ENCODE data around the gene ZNF497. TPM values are rescaled to one million over a fixed set of nuclear protein-coding genes. Genes with fewer than 3 reads are reported as not detected.

The ZNF497 gene
- total and polyA plus RNA-seq, 2 of the 13 experiments (the other 11 are each of a cell fraction or from before 2014, with no cell fraction given): 1.5 to 1.9 TPM

DNA sequence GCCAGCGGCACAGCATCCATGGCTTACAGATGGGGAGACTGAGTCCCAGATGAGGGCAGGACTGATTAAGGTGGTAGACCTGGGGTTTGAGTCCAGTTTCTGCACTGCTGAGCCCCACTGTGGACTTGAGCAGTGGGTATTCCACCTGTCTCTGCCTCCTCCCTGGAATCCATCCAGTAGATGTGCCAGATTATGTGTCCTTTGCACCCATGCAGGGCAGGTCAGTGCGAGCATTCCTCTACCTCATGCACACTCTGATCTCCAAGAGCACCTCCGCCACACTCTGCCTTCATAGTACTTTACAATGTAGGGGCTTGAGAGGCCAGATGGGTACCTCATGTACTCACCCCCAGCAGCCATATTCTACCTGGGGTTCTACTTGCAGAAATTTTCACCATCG lies 25.7 kb downstream of the ZNF497 start:
- 88% methylated on average over 4 of the region's 4 CpGs for WGBS (ENCODE audit: low lambda C conversion rate)
- Histone ChIP-seq H3K4me2 (ENCODE audit: low read depth, low read length) (no peak overlapping the region), H3K79me2 (ENCODE audit: insufficient read depth, low read length) (no peaks in the 10 kb centered on the region), H3K27ac (ENCODE audit: extremely low read length, insufficient read depth, low read length) (no peak overlapping the region), H3K9me3 (ENCODE audit: low read length) (no peaks in the 10 kb centered on the region), H2AFZ (ENCODE audit: low read length) (no peak overlapping the region), H3K4me3 (replicated peaks in 1 of 3; ENCODE audit: insufficient read depth in 1 of 3, low read depth in 2 of 3, low read length in 3 of 3) (no peak overlapping the region), H3K36me3 (replicated peaks in 1 of 2; ENCODE audit: control insufficient read depth in 1 of 2, insufficient read depth in 2 of 2, low read length in 2 of 2) (peaks cover 14 to 38% of the 10 kb centered on the region in 2 experiments; a peak in 4 of 5 replicates), H3K27me3 (ENCODE audit: control insufficient read depth in 1 of 2, insufficient read depth in 2 of 2, low read length in 2 of 2) (no peaks in the 10 kb centered on the region), H3K4me1 (ENCODE audit: insufficient read depth, low read length) (no peaks in the 10 kb centered on the region), H4K20me1 (ENCODE audit: insufficient read depth, low read length) (no peaks in the 10 kb centered on the region), H3K9ac (ENCODE audit: insufficient read depth, low read depth, low read length) (no peak overlapping the region)
- in situ Hi-C loops (cut with HindIII; ENCODE audit: extremely low pct_ligation_motif_present, low pct_unique_long_range_greater_than_20kb): no loop called here
- no TSS peak for BruUV-seq (replicated peaks)
- ATAC-seq (no peak), FAIRE-seq (no peak), DNase-seq (ENCODE audit: low spot score) (no peak)
- TF ChIP-seq ZSCAN25 (CRISPR knock-in tag; IDR thresholded peaks at IDR 0.05) (peak; percentile 45; the same call in 1 of the 2 replicates), FLYWCH1 (CRISPR knock-in tag; IDR thresholded peaks at IDR 0.05) (no peak)
- intact Hi-C loops (cut with micrococcal nuclease; ENCODE audit: unreplicated experiment): no loop called here
- CTCF ChIA-PET (ENCODE audit: low intra/inter-chr PET ratio, low total read pairs): no interaction called here
- POLR2A ChIA-PET: no interaction called here

DNA sequence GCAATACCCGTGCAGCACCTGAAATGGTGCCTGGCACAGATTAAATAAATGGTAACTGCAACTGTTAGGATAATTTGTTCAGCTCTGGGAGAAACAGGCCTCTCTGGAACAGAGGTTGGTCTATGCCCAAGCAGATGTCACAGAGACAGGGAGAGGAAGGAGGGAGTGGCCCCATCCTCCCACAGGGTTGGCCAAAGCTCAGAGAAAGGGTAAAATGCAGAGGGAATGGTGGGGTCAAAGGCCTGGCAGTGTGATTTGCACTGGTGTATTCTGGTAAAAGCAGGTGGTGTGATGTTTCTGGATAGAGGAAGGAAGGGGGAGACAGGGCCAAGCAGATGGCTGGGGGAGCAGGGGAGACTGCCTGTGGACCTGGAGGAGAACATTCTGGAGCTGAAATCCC lies 26.3 kb downstream of the ZNF497 start:
- Histone ChIP-seq H3K9me3 (ENCODE audit: low read length) (no peaks in the 10 kb centered on the region), H3K4me3 (replicated peaks in 1 of 3; ENCODE audit: insufficient read depth in 1 of 3, low read depth in 2 of 3, low read length in 3 of 3) (no peak overlapping the region), H3K27me3 (ENCODE audit: control insufficient read depth in 1 of 2, insufficient read depth in 2 of 2, low read length in 2 of 2) (no peaks in the 10 kb centered on the region), H3K9ac (ENCODE audit: insufficient read depth, low read depth, low read length) (no peak overlapping the region), H3K36me3 (replicated peaks in 1 of 2; ENCODE audit: control insufficient read depth in 1 of 2, insufficient read depth in 2 of 2, low read length in 2 of 2) (peaks cover 14 to 38% of the 10 kb centered on the region in 2 experiments; a peak in 4 of 5 replicates), H3K27ac (ENCODE audit: extremely low read length, insufficient read depth, low read length) (no peak overlapping the region), H2AFZ (ENCODE audit: low read length) (no peak overlapping the region), H3K4me1 (ENCODE audit: insufficient read depth, low read length) (no peaks in the 10 kb centered on the region), H3K79me2 (ENCODE audit: insufficient read depth, low read length) (no peaks in the 10 kb centered on the region), H4K20me1 (ENCODE audit: insufficient read depth, low read length) (no peaks in the 10 kb centered on the region), H3K4me2 (ENCODE audit: low read depth, low read length) (no peak overlapping the region)
- CTCF ChIA-PET (ENCODE audit: low intra/inter-chr PET ratio, low total read pairs): no interaction called here
- 100% methylated on average over 1 of the region's 1 CpG for WGBS (ENCODE audit: low lambda C conversion rate)
- intact Hi-C loops (cut with micrococcal nuclease; ENCODE audit: unreplicated experiment): no loop called here
- POLR2A ChIA-PET: no interaction called here
- no TSS peak for BruUV-seq (replicated peaks)
- no peak for TF ChIP-seq ZNF24 (IDR thresholded peaks at IDR 0.05)
- no peak for TF ChIP-seq MEIS1 (CRISPR knock-in tag; IDR thresholded peaks at IDR 0.05; ENCODE audit: borderline replicate concordance)
- TF ChIP-seq ATF7 (IDR thresholded peaks at IDR 0.05): no peak
- TF ChIP-seq ATF7 (CRISPR knock-in tag; IDR thresholded peaks at IDR 0.05): no peak
- no peak for TF ChIP-seq YY1 (IDR thresholded peaks at IDR 0.05; ENCODE audit: insufficient read depth, insufficient replicate concordance, low read depth, low read length)
- TF ChIP-seq TP53 (CRISPR knock-in tag; conservative IDR thresholded peaks at IDR 0.05): no peak
- TF ChIP-seq, protein P1, sequence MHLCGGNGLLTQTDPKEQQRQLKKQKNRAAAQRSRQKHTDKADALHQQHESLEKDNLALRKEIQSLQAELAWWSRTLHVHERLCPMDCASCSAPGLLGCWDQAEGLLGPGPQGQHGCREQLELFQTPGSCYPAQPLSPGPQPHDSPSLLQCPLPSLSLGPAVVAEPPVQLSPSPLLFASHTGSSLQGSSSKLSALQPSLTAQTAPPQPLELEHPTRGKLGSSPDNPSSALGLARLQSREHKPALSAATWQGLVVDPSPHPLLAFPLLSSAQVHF (CRISPR knock-in tag; IDR thresholded peaks at IDR 0.05): no peak
- TF ChIP-seq POLR2G (IDR thresholded peaks at IDR 0.05; ENCODE audit: low read depth, low read length): no peak
- no peak for TF ChIP-seq ZNF878 (CRISPR knock-in tag; IDR thresholded peaks at IDR 0.05)
- TF ChIP-seq, protein P2, sequence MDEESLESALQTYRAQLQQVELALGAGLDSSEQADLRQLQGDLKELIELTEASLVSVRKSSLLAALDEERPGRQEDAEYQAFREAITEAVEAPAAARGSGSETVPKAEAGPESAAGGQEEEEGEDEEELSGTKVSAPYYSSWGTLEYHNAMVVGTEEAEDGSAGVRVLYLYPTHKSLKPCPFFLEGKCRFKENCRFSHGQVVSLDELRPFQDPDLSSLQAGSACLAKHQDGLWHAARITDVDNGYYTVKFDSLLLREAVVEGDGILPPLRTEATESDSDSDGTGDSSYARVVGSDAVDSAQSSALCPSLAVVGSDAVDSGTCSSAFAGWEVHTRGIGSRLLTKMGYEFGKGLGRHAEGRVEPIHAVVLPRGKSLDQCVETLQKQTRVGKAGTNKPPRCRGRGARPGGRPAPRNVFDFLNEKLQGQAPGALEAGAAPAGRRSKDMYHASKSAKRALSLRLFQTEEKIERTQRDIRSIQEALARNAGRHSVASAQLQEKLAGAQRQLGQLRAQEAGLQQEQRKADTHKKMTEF (CRISPR knock-in tag; IDR thresholded peaks at IDR 0.05): no peak
- TF ChIP-seq ZNF766 (CRISPR knock-in tag; IDR thresholded peaks at IDR 0.05; ENCODE audit: borderline replicate concordance): no peak
- no peak for TF ChIP-seq SNAPC2 (CRISPR knock-in tag; IDR thresholded peaks at IDR 0.05)
- TF ChIP-seq ZNF607 (CRISPR knock-in tag; IDR thresholded peaks at IDR 0.05; ENCODE audit: borderline replicate concordance): no peak
- in situ Hi-C loops (cut with HindIII; ENCODE audit: extremely low pct_ligation_motif_present, low pct_unique_long_range_greater_than_20kb): no loop called here
- no peak for ATAC-seq
- FAIRE-seq: no peak
- no peak for DNase-seq (ENCODE audit: low spot score)
